Stimulated activated CD8-positive, alpha-beta memory T cell treated with anti-CD3 and anti-CD28 coated beads, Interleukin-2, amount 100 ng/mL, for 48 hours (primary cell): ENCODE results near the gene OR14K1.
"Not testable (repeated sequence)": the region's sequence is repeated elsewhere in the genome, so short reads cannot be mapped to it uniquely, and the experiment has no call there.

Experiments
- DNase-seq, 2 donors: peaks; one replicate each; pipeline ENCODE4 v3.0.0-alpha.2; 2020; ENCODE audit warnings: low read depth in 2 of 2

The OR14K1 gene

DNA sequence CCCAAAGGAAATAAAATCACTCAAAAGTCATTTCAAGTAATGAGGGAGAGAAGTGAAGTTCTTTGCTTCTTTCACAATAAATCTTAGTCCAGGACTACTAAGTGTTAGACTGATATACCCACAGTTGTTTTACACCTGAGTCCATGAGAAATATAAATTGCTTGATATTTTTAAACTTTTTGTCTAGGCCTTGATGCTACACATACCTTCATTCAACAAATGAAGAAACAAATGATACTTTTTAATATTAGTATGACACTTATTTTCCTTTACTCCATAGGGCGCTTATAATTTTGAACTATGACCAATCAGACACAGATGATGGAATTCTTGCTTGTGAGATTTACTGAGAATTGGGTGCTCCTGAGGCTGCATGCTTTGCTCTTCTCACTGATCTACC lies at the start of gene OR14K1:
OR14K1 (plus strand) TSS at position 301 of the 400 bp plus-strand sequence; CDS start at position 301, 0 bp downstream.
- no peak for DNase-seq

DNA sequence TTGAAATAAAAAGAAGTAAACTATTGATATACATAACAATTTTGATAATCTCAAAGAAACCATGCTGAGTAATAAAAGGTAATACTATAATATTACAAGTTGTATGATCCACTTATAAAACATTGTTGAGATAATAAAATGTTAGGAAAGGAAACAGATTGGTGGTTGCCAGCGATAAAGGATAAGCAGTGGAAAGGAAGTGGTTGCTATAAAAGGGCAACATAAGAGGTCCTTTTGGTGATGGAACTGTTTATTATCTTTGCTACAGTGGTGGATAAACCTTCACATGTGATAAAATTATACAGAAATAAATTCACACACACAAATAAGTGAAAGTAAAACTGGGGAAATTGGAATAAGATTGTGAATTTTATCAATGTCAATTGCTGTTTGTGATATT lies 37.1 kb upstream of the OR14K1 start:
- DNase-seq = no peak

DNA sequence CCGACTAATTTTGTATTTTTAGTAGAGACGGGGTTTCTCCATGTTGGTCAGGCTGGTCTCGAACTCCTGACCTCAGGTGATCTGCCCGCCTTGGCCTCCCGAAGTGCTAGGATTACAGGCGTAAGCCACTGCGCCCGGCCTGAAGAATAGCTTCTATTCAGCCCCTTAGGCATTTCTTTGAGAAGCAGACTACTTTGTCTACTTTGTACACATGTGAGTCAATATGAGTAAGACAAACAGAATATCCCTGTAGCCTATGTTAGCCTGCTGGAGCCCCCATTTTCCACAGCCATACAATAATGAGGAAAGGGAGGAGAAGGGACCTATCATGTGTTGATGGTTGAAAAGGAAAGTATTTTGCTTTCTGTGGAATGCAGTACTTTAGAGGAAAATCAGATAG lies 27.7 kb upstream of the OR14K1 start:
- not testable (repeated sequence) for DNase-seq

DNA sequence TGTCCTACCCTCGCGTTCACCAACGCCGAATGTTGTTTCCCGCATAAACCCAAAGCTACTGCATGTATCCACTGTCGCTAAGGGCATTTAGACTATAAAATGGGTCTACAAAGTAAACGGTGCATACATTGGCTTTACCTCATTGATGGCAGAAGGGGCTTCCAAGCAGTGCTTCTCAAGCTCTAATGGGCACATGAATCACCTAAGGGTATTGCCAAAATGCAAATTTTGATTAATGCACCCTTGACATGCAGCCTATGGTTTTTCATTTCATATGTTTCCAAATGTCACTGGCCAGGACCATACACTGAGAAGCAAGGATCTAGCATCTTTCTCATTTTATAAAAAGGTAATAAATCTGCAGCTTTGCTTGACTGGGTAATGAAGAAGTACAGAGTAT lies 24.7 kb upstream of the OR14K1 start:
- DNase-seq = no peak

DNA sequence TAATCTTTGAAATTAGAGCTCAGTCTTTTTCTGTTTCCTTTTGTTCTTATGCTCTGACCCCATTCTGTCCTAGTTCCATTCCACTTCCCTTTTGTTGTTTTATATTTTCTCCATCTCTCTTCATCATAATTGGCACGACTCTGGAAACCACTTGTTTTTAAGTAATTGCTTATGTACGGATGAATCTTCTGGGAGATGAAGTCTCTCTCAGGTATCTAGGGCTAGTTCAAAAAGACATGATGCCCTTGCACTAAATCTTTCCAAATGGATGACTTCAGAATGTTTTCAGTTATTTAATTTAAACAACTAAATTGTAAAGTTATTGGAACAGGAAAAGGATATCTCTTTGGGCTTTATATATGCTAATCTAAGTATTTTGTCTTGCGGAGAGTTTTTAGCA lies 21.9 kb upstream of the OR14K1 start, which contains the start of gene OR6F1:
OR6F1 (minus strand) TSS at position 101 of the 400 bp plus-strand sequence. CDS start 3,891 bp downstream, outside the sequence.
- no peak for DNase-seq

GRCh38 chr1:247721222-247721621 lies 17.2 kb upstream of the OR14K1 start:
- no peak for DNase-seq

GRCh38 chr1:247740721-247741120 lies 2.3 kb downstream of the OR14K1 start:
- DNase-seq = no peak

DNA sequence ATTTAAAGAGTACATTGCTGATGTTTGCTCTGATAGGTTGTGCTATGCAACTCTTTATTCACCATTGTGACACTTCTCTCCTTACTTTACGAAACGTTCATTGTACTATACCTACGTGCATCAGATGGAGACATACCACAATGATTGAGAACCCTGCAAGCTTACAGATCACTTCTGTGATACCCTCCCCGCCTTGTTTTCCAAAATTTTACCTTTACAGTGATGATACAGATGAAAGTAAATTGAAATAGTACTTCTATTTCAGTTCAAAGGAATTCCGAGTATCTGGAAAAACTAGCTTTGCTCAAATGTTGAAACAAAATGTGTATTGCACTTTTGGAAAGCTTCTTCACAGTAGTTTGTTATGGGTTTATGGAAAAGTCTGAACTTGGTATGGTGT lies 3.3 kb downstream of the OR14K1 start:
- DNase-seq = no peak

GRCh38 chr1:247742215-247742760 lies 3.9 kb downstream of the OR14K1 start:
- not testable (repeated sequence) for DNase-seq

DNA sequence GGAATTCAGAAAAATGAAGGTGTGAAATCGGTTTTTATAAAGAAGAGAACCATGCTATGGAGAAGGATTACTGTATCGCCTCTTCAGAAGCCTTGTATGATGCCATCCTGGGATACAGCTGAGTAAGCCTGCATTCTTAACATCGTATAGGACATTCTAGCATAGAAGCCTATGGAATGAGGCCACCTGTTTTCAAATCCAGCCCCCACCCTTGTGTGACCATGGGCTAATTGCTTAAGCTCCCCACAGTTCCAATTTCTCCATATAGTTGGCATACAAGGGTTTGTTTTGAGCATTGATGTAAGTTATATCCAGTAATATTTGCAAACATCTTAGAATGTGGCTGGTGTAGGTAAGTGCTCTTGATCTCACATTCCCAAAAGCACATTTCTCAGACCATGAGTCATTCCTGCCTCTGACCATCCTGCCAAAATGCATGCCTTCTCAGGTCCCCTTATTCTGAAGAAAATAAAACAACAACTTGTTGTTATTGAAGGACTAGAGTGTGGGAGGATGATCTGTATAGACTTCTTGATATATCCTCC lies 8.0 kb downstream of the OR14K1 start:
- DNase-seq = no peak

GRCh38 chr1:247747616-247748015 lies 9.2 kb downstream of the OR14K1 start:
- no peak for DNase-seq

GRCh38 chr1:247748041-247748440 lies 9.6 kb downstream of the OR14K1 start, which contains the start of gene OR14A2:
Gene OR14A2, minus strand, starts transcription at chr1:247748141.
- DNase-seq = no peak

DNA sequence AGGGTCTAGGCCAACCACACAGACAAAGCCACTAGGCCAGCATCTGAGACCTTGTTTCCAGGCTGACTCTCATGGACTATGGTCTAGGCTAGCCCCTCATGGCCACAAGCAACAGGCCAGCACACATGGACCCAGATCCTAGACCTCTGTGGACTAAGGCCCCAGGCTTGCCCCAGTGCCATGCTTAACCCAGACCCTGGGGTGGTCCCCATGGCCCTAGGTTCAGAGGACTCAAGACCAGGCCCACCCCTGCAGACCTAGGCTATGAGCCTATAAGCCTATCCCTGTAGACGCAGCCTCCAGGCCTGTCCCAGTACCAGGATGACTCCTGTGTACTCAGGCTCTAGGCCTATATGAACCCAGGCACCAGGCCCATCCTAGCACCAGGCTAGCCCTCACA lies 11.5 kb downstream of the OR14K1 start:
- DNase-seq = no peak

GRCh38 chr1:247754311-247754710 lies 15.9 kb downstream of the OR14K1 start:
- DNase-seq = not testable (repeated sequence)

GRCh38 chr1:247760456-247760855 lies 22.0 kb downstream of the OR14K1 start, which contains the start of gene OR1C1:
Gene OR1C1, minus strand, starts transcription at chr1:247760556. Its CDS starts 2,150 bp downstream, at chr1:247758406.
- no peak for DNase-seq

- no peak for DNase-seq
Observed at GRCh38 chr1:247769603-247770002, 31.2 kb downstream of the OR14K1 start.
